NCI-H1092 (cell line): Measurements from ENCODE around the gene PSTK.

Experiments used
- DNase-seq: peaks from one replicate; lab custom pipeline; 2025; lab: John Stamatoyannopoulos, UW

The PSTK gene, protein sequence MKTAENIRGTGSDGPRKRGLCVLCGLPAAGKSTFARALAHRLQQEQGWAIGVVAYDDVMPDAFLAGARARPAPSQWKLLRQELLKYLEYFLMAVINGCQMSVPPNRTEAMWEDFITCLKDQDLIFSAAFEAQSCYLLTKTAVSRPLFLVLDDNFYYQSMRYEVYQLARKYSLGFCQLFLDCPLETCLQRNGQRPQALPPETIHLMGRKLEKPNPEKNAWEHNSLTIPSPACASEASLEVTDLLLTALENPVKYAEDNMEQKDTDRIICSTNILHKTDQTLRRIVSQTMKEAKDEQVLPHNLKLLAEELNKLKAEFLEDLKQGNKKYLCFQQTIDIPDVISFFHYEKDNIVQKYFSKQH

DNA sequence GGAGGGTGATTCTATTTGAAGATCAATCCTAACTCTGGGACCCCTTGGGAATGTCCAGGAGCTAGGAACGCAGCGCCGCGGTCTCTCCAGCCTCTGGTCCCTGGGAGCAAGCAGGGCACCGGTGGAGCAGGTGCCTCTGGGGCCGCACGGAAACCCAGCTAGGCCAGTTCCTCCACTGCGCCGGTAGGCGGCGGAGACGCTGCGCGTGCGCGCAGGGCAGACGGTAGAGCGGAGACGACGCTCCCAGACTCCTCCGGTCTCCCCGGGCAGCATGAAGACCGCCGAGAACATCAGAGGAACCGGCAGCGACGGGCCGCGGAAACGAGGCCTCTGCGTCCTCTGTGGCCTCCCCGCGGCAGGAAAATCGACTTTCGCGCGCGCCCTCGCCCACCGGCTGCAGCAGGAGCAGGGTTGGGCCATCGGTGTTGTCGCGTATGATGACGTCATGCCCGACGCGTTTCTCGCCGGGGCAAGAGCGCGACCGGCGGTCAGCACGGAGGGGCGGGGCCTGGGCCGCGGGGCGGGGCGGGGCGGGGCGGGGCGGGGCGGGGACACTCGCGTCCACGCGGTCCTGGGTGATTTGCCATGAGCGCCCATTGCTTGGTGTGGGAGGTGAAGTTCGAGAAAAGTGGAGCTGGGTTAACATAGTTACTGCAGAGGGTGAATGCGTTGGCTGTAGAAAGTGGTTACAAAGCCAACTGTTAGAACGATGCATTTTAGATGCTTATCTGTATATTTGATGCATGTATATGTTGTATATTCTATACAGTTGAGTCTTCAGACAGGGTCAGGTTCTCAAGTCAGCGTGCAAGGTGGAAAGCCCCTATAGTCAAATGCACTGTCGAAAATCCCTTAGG lies at the start of gene PSTK:
TSS of gene PSTK (plus strand) at position 193 of the 857 bp plus-strand sequence. CDS start at position 272, 79 bp downstream.
- peak; percentile 77 for DNase-seq

DNA sequence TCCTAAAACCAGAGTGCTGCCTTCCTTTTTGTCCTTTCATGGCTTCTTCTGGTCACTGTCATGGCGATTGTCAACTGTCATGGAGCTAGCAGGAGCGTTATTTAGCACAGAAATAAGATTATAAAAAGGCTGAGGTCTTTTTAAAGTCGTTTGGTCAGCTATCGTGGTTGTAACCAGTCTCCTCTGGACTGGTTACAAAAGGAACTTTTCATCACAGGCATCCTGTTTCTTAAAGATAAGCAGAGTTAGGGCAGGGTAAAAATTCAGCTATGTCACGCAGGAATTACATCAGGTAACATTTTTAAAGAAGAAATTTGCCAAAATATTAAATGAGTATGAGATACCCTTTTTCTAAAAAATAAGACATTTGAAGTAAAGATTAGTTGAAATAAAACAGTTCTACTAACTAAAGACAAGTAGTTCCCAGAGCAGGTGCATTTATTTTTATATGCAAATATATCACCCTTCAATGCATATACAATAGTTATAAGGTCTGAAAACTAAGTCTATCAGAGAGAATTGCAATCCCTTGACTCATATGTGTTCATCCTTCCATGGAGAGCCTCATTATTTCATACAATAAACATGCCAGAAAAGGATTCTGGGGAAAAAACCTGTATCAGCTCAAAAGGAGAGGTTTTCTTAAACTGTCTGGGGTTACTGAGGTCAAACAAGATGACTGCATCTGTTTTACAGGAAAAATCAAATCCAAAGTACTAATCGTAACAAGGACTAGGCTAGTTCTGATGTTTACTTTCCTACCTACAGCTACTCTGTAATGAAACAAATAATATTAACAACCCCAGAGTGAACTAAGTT lies 48.9 kb upstream of the PSTK start:
- no peak for DNase-seq

DNA sequence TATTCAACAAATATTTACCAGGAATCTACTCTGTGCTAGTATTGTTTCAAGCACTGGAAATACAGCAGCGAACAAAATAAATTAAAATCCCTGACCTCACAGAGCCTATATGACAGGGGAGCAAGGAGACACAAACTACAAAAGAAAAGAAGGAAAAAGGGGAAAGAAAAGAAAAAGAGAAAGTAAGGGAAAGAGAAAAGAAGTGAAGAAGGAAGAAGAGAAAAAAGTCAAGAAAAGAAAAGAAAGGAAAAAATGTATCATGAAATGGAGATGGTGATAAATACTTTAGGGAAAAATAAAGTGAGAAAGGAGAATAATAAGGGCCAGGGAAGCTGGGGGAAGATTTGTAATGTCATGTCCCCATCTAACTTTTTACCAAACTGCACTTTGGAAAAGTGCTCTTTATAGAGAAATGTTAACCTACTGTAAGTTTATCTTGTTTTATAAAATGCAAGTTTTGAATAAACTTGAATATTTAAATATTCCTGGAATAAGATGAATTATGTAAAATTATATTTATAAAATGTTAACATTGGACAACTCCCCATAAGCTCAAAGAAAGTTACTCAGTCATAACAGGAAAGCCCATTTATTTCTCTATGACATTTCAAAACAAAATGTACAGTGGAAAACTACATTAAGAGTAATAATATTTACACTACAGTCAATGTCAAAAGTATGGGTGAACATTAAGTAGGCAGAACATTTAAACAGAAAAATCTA lies 40.9 kb upstream of the PSTK start:
- DNase-seq = no peak

DNA sequence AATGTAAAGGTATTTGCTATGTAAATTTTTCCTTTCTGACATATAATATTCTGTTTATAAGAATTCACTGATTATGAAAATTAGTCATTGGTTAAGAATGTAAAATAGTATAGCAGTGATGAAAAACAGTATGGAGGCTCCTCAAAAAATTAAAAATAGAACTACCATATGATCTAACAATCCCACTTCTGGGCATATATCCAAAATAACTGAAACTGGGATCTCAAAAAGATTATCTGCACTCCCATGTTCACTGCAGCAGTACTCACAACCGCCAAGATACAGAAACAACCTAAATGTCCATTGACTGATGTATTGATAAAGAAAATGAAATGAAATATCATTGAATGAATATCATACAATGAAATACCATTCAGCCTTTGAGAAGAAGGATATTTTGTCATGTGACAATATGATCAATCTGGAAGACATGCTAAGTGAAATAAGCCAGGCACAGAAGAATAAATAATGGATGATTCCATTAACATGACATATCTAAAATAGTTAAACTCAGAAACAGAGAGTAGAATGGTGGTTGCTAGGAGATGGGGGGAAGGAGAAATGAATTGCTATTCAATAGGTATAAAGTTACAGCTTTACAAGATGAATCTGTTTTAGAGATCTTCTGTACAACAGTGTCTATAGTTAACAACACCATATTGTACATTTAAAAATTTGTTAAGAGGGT lies 40.2 kb upstream of the PSTK start:
- no peak for DNase-seq

DNA sequence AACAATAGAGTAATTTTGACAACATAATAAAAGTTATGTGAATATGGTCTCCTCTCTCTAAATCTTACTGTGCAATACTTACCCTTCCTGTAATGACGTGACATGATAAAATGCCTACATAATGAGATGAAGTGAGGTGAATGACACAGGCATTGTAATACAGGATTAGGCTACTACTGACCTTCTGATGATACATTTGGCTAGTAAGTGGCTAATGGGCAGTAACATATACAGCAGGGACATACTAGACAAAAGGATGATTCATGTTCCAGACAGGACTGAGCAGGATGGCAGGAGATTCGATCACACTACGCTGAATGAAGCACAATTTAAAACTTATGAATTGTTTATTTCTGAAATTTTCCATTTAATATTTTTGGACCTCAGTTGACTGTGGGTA lies 30.9 kb upstream of the PSTK start:
- DNase-seq = no peak

DNA sequence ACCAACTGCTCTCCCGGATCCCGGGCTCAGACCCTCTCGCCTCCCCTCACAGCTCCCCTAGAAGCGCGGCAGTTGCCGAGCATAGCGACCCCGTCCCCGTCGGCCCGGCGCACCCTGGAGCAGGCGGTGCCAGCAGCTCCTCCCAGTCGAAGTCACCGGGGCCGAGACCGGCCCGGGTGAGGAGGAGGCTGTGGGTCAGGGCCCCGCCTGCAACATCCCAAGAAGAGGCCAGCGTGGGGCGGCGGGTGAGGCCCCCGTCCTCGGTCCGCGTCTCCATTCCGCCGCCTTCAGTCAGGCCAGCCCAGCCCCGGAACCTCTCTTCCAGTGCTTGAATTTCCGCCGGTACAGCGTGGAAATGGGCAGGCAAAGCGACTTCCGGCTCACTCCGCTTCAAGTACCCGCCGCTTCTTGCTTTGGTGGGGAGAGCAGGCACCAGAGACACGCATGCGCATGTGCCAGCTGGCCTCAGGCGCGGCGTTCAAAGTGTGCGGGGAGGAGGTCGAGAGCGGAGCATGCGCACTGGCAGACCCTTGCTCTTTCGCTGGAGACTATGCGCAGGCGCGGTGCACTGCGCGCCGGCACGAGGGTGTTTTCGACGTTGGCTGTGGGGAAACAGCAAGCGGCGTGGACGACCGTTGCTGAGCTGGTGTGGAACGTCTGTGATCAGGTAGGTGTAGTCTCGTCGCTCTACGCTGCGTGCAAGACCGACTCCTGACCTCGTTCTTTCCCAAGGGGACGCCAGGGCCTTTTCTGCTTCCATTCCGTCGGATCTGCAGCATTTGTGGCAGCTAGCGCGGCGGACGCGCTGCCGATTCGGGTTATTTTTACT lies 26.1 kb upstream of the PSTK start, which contains the start of gene C10orf88:
TSS of gene C10orf88 (minus strand) at position 326 of the 829 bp plus-strand sequence. CDS start at position 277, 49 bp downstream.
- peak; percentile 94 for DNase-seq

DNA sequence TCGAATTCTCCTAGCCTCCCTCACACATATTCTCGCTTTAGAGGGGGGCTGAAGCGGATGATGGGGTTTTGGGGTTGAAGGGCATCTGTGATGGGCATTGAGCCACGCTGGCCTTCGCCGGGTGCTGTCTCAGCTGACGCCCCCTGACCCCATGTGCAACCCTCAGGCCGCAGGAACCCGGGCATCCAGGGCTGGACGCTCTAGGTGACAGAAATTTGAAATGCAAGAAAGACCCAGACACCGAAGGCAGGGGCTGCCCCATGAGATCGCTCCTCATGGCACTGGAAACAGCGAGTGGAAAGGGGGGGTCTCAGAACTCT lies 25.5 kb upstream of the PSTK start:
- DNase-seq = no peak

DNA sequence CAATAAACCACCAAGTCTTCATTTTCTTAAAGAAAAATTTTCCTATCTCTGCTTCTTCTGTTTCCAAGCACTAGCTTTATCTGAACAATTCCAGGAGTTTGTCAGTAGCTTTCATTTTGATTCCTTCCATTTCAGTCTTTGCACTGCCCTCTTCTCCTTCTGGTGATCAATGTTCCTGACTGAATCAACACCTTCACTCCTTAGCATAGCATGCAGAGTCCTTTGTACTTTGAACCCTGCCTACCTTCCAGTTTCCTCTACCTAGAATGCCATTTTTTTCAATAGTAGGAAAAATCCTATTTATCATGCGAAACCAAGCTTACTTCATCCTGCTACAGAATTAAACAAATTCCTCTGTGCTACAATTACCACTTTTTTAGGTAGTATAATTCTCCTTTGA lies 24.3 kb upstream of the PSTK start:
- DNase-seq = no peak

DNA sequence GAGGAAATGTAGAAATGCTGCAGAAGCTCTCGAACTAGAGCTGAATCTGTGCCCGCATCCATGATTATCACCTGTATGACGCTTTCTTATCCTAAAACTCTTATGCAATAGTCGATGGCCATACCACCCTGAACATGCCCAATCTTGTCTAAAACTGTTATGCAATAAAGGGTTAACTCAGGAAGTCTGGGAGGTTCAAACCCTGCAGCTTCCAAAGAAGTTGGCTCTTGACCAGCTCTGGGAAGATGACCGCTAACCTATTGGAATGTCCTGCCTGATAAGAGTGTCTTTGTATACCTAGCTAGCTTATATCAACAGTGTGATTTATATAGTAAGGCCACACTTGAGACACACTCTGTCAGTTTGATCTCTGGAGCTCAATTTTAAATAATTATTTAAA lies 22.7 kb upstream of the PSTK start:
- DNase-seq = no peak

DNA sequence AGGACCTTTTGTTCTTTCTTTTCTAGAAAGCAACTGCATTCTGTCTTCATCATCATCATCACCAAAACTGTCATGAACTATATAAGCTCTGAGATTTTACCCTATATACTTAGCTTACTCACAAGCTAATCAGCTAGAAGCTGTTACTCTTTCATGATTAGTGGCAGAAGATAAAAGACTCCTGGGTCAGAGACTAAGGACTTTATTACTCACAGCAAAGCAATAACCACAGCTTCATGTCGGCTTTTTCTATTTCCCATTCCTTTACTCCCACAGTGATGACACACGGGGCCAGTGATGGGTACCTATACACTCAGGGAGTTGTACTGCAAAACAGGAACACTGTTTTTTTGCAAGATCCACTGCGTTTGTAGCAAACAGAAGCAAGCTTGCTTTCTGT lies 17.8 kb upstream of the PSTK start:
- no peak for DNase-seq

DNA sequence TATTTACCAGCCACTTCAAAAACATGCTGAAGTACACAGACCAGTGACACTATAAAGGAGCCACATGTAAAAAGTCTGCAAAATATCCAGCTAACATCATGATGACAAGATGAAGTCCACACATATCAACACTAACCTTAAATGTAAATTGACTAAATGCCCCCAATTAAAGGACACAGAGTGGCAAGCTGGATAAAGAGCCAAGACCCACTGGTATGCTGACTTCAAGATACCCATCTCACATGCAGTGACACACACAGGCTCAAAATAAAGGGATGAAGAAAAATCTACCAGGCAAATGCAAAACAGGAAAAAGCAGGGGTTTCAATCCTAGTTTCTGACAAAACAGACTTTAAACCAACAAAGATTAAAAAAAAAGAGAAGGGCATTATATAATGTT lies 13.3 kb upstream of the PSTK start:
- DNase-seq = no peak

DNA sequence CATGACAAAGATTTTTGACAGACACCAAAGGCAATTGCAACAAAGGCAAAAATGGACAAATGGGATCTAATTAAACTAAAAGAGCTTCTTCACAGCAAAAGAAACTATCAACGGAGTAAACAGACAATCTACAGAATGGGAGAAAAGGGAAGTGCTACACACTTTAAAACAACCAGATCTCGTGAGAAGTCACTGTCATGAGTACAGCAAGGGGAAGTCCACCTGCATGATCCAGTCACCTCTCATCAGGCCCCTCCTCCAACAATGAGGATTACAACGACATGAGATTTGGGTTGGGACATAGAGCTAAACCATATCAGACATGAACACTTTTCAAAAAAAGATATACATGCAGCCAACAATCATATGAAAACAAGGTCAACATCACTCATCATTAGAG lies 11.5 kb upstream of the PSTK start:
- DNase-seq = no peak

DNA sequence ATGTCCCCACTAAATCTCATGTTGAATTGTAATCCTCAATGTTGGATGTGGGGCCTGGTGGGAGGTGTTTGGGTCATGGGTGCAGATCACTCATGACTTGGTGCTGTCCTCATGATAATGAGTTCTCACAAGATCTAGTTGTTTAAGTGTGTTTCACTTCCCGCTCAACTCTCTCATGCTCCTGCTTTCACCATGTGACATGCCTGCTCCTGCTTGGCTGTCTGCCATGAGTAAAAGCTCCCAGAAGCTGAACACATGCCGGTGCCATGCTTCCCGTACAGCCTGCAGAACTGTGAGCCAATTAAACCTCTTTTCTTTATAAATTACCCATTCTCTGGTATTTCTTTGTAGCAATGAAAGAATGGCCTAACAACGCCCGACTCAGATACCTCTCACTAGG lies 6.2 kb upstream of the PSTK start:
- no peak for DNase-seq

DNA sequence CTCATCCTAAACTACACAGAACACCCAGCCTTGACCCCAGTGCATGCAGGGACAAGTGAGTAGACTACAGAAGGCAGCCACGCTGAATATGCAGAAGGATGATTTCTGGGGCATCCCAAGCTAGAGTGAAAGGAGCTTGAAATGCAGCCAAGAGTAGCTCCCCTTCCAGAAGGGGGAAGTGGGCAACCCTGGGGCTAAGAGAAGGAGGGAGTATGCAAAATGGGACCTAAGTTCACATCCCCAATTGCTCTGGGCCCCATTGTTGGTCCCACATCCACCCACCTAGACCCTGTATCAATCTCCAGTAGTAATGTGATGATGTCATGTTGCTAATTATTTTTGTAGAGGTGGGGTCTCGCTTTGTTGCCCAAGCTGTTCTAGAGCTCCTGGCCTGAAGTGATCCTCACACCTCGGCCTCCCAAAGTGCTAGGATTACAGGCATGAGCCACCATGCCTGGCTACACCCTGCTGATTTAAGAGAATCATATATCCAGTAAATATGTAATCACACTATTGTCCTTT lies 5.6 kb upstream of the PSTK start:
- DNase-seq = no peak

DNA sequence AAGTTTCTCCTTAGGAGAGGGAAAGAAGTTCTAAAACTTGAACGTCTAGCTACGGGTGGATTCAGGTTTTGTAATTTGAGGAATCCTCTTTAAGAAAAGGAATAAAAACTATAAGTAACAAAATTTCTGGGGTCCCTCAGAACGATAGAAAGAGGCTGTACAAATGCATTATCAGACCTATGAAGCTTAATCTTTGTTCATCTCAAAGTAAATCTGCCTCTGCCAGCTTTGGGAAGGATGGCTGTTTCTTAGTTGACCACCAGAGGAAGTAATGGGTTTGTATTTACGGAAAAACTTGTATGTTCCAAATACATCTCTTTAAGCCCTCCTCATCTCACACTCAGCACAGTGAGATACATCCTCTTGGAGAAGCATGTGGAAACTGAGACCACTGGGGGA lies 864 bp downstream of the PSTK start:
- no peak for DNase-seq

DNA sequence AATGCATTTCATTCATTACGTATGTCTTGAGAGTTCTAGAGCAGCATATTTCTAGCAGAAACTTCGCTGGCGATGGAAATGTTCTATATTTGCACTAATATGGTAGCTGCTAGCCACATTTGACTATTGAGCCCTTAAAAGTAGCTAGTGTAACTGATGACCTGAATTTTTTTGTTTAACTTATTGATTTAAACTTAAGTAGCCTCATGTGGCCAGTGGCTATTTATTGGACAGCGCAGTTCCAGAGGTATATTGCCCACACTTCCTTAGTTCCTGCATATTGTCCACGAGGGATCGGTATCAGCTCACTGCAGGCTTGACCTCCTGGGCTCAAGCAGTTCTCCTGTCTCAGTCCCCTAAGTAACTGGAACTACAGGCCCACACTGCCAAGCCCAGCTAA lies 3.7 kb downstream of the PSTK start:
- DNase-seq = no peak

DNA sequence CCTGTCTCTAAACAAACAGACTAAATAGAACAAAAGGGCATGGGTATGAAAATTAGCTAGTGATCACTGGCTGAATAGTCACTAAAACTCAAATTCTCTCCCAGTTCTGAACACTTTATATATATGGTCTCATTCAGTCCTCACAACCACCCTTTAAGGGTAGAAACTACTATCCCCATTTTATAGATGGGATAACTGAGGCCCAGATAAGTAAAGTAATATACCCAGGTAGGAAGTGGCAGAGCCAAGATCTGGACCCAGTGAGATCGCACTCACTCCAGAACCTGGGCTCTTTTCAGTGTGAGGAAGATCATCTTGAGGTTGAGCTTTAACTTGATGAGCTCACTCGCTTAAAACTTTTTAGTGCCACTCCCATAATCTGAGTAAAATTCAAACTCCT lies 4.5 kb downstream of the PSTK start:
- no peak for DNase-seq

DNA sequence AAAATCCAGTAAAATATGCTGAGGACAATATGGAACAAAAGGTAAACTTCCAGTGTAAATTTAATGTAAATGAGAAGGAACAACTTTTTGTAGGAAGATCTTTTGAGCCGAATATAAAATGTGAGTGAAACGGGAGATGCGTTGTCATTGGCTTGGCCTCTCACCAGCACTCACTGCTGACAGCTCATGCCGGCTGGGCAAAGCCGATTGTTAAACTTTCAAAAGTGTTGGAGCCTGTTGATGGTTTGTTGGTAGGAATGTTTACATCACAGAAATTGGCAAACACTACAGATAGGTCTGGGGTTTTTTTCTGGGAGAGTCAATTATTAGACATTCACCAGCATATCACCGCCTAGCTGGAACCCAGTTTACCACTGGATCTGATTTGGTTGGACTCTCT lies 6.1 kb downstream of the PSTK start:
- DNase-seq = no peak

DNA sequence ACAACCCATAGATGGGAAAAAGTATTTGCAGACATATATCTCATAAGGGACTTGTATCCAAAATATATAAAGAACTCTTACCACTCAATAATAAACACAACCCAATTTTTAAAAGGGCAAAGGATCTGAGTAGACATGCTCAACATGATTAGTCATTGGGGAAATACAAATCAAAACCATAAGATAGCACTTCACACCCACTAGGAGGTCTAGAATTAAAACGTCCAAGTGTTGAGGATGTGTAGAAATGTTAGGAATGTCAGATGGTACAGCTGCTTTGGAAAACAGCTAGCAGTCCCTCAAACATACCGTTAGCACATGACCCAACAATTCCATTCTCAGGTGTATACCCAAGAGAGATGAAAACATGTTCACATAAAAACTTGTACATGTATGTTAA lies 8.3 kb downstream of the PSTK start:
- DNase-seq = no peak

DNA sequence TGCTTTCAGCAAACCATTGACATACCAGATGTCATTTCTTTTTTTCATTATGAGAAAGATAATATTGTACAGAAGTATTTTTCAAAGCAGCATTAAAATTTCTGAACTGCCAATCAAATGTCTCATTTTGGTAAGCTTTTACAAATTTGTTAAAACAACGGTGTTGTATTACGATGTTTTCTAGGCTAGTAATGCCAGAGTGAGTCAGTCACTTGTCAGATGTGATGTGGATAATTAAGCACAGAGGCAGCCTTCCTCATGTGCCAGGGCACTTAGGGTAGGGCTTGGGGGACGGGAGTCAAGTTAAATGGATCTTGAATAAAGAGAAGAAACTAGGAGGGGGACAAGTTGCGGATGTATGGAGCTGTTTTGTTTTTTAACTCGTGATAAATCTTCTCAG lies 10.1 kb downstream of the PSTK start:
- no peak for DNase-seq
